ENCODE results near the gene CDCP1. TPM values are rescaled to one million over a fixed set of nuclear protein-coding genes. Genes with fewer than 3 reads are reported as not detected.

CDCP1 gene
- total RNA-seq, 1 donor = 7.6 TPM

- Histone ChIP-seq H3K4me1 (ENCODE audit: insufficient read depth, low read length) (peaks cover 27% of the 10 kb centered on the region), H3K4me2 (ENCODE audit: insufficient read depth, low read length) (peak overlapping the region; percentile 67), H3K4me3 (ENCODE audit: insufficient read depth, low read length) (peak overlapping the region; percentile 47), H2AFZ (ENCODE audit: low read length) (peak overlapping the region; percentile 69), H3K27ac (ENCODE audit: low read depth, low read length) (peak overlapping the region; percentile 88), H3K79me2 (ENCODE audit: insufficient read depth, low read length) (no peaks in the 10 kb centered on the region), H3K27me3 (ENCODE audit: insufficient read depth, low read length) (no peaks in the 10 kb centered on the region), H4K20me1 (ENCODE audit: insufficient read depth, low read length) (no peaks in the 10 kb centered on the region), H3K9me3 (ENCODE audit: low read depth, low read length) (no peaks in the 10 kb centered on the region), H3K36me3 (ENCODE audit: insufficient read depth, low read length) (no peaks in the 10 kb centered on the region)
- TF ChIP-seq CTCF (IDR thresholded peaks at IDR 0.05; ENCODE audit: extremely low read depth, low read depth, low read length) = no peak
- peak; percentile 92 for DNase-seq (ENCODE audit: insufficient read length, low spot score, missing footprints)
These were observed 21.1 kb upstream of the CDCP1 start for GRCh38 chr3:45167011-45167911.

- Histone ChIP-seq H3K4me2 (ENCODE audit: insufficient read depth, low read length) (peak overlapping the region; percentile 67), H3K79me2 (ENCODE audit: insufficient read depth, low read length) (no peaks in the 10 kb centered on the region), H3K4me1 (ENCODE audit: insufficient read depth, low read length) (peaks cover 27% of the 10 kb centered on the region), H3K9me3 (ENCODE audit: low read depth, low read length) (no peaks in the 10 kb centered on the region), H2AFZ (ENCODE audit: low read length) (peak overlapping the region; percentile 69), H3K27me3 (ENCODE audit: insufficient read depth, low read length) (no peaks in the 10 kb centered on the region), H3K4me3 (ENCODE audit: insufficient read depth, low read length) (no peak overlapping the region), H3K27ac (ENCODE audit: low read depth, low read length) (peak overlapping the region; percentile 88), H3K36me3 (ENCODE audit: insufficient read depth, low read length) (no peaks in the 10 kb centered on the region), H4K20me1 (ENCODE audit: insufficient read depth, low read length) (no peaks in the 10 kb centered on the region)
- no peak for TF ChIP-seq CTCF (IDR thresholded peaks at IDR 0.05; ENCODE audit: extremely low read depth, low read depth, low read length)
- DNase-seq (ENCODE audit: insufficient read length, low spot score, missing footprints) = no peak
These were observed 20.2 kb upstream of the CDCP1 start for GRCh38 chr3:45166321-45166879.

GRCh38 chr3:45165497-45166283 lies 19.5 kb upstream of the CDCP1 start:
- Histone ChIP-seq H3K4me1 (ENCODE audit: insufficient read depth, low read length) (peaks cover 27% of the 10 kb centered on the region), H3K36me3 (ENCODE audit: insufficient read depth, low read length) (no peaks in the 10 kb centered on the region), H3K27ac (ENCODE audit: low read depth, low read length) (no peak overlapping the region), H3K9me3 (ENCODE audit: low read depth, low read length) (no peaks in the 10 kb centered on the region), H3K4me3 (ENCODE audit: insufficient read depth, low read length) (no peak overlapping the region), H4K20me1 (ENCODE audit: insufficient read depth, low read length) (no peaks in the 10 kb centered on the region), H3K4me2 (ENCODE audit: insufficient read depth, low read length) (no peak overlapping the region), H3K27me3 (ENCODE audit: insufficient read depth, low read length) (no peaks in the 10 kb centered on the region), H2AFZ (ENCODE audit: low read length) (no peak overlapping the region), H3K79me2 (ENCODE audit: insufficient read depth, low read length) (no peaks in the 10 kb centered on the region)
- no peak for TF ChIP-seq CTCF (IDR thresholded peaks at IDR 0.05; ENCODE audit: extremely low read depth, low read depth, low read length)
- DNase-seq (ENCODE audit: insufficient read length, low spot score, missing footprints) = no peak

All from osteoblast (primary cell).